H9 (cell line): ENCODE data around the gene CELF4. TPM values are rescaled to one million over a fixed set of nuclear protein-coding genes. Genes with fewer than 3 reads are reported as not detected.

Experiments used
- DNase-seq: peaks from one replicate; pipeline ENCODE4 v3.0.0-alpha.2; 2017
- H2AFZ ChIP-seq: one replicate; pipeline ENCODE4 v1.6.1; 2013; ENCODE audit warnings: mild to moderate bottlenecking, low read length, control low read depth, moderate library complexity
- H2AK5ac ChIP-seq: 2 replicates; pipeline ENCODE4 v1.6.1; 2013; ENCODE audit warnings: low read length, control low read depth, mixed read lengths; ENCODE audit not compliant: insufficient read length
- H2BK120ac ChIP-seq: one replicate; pipeline ENCODE4 v1.6.1; 2013; ENCODE audit warnings: low read depth, mild to moderate bottlenecking, low read length, control low read depth, inconsistent platforms; ENCODE audit not compliant: poor library complexity, severe bottlenecking
- H2BK12ac ChIP-seq: 2 replicates; pipeline ENCODE4 v1.6.1; 2013; ENCODE audit warnings: low read length, control low read depth, mixed read lengths, low read depth; ENCODE audit not compliant: insufficient read length
- H2BK15ac ChIP-seq: 2 replicates; pipeline ENCODE4 v1.6.1; 2013; ENCODE audit warnings: low read depth, low read length, control low read depth
- H2BK20ac ChIP-seq: one replicate; pipeline ENCODE4 v1.6.1; 2013; ENCODE audit warnings: low read depth, mild to moderate bottlenecking, low read length, control low read depth, inconsistent platforms; ENCODE audit not compliant: poor library complexity, severe bottlenecking
- H2BK5ac ChIP-seq: 2 replicates; pipeline ENCODE4 v1.6.1; 2013; ENCODE audit warnings: low read length, control low read depth, mixed read lengths; ENCODE audit not compliant: insufficient read length
- H3K14ac ChIP-seq: 2 replicates; pipeline ENCODE4 v1.6.1; 2013; ENCODE audit warnings: low read length, control low read depth; ENCODE audit not compliant: insufficient read depth
- H3K18ac ChIP-seq: 2 replicates; pipeline ENCODE4 v1.6.1; 2013; ENCODE audit warnings: low read depth, mild to moderate bottlenecking, mixed read lengths, low read length, control low read depth; ENCODE audit not compliant: insufficient read length
- H3K23ac ChIP-seq: 2 replicates; pipeline ENCODE4 v1.6.1; 2013; ENCODE audit warnings: low read length, control low read depth, mixed read lengths, low read depth; ENCODE audit not compliant: insufficient read length
- H3K23me2 ChIP-seq: 2 replicates; pipeline ENCODE4 v1.6.1; 2013; ENCODE audit warnings: low read depth, mild to moderate bottlenecking, mixed read lengths, low read length, control low read depth; ENCODE audit not compliant: insufficient read length, poor library complexity, severe bottlenecking
- H3K27ac ChIP-seq: 2 replicates; pipeline ENCODE4 v1.5.1; 2013; ENCODE audit warnings: low read length, control low read depth, mixed read lengths, low read depth; ENCODE audit not compliant: insufficient read length
- H3K27me3 ChIP-seq: 2 replicates; pipeline ENCODE4 v1.6.1; 2013; ENCODE audit warnings: low read length, control low read depth, inconsistent platforms; ENCODE audit not compliant: insufficient read depth
- H3K4ac ChIP-seq: 2 replicates; pipeline ENCODE4 v1.6.1; 2013; ENCODE audit warnings: low read depth, mild to moderate bottlenecking, control low read depth, inconsistent platforms, low read length, moderate library complexity
- H3K4me1 ChIP-seq: 2 replicates; pipeline ENCODE4 v1.6.1; 2013; ENCODE audit warnings: low read length, control low read depth, inconsistent platforms; ENCODE audit not compliant: insufficient read depth
- H3K4me2 ChIP-seq: 2 replicates; pipeline ENCODE4 v1.6.1; 2013; ENCODE audit warnings: low read length, control low read depth, mixed read lengths; ENCODE audit not compliant: insufficient read length, insufficient read depth
- H3K56ac ChIP-seq: 2 replicates; pipeline ENCODE4 v1.6.1; 2013; ENCODE audit warnings: low read depth, mild to moderate bottlenecking, mixed read lengths, low read length, control low read depth; ENCODE audit not compliant: insufficient read length
- H3K79me1 ChIP-seq: 2 replicates; pipeline ENCODE4 v1.6.1; 2013; ENCODE audit warnings: low read depth, mild to moderate bottlenecking, moderate library complexity, low read length, control low read depth, inconsistent platforms; ENCODE audit not compliant: insufficient read depth, poor library complexity, severe bottlenecking
- H3K79me2 ChIP-seq: 2 replicates; pipeline ENCODE4 v1.6.1; 2013; ENCODE audit warnings: low read length, control low read depth, inconsistent platforms; ENCODE audit not compliant: insufficient read depth
- H3K9ac ChIP-seq: 2 replicates; pipeline ENCODE4 v1.6.1; 2013; ENCODE audit warnings: low read length, control low read depth, mixed read lengths; ENCODE audit not compliant: insufficient read length; ENCODE audit errors: extremely low read depth
- H3K9me3 ChIP-seq: one replicate; pipeline ENCODE4 v1.6.1; 2013; ENCODE audit warnings: low read depth, low read length, inconsistent platforms; ENCODE audit not compliant: control insufficient read depth
- H3T11ph ChIP-seq: one replicate; pipeline ENCODE4 v1.6.1; 2013; ENCODE audit warnings: mild to moderate bottlenecking, low read length, control low read depth, inconsistent platforms
- H4K20me1 ChIP-seq: one replicate; pipeline ENCODE4 v1.6.1; 2013; ENCODE audit not compliant: control insufficient read depth, insufficient read length, insufficient read depth
- H4K5ac ChIP-seq: 2 replicates; pipeline ENCODE4 v1.6.1; 2013; ENCODE audit warnings: low read depth, mild to moderate bottlenecking, mixed read lengths, low read length, control low read depth; ENCODE audit not compliant: insufficient read length
- H4K8ac ChIP-seq: replicated peaks from 2 replicates; pipeline ENCODE4 v1.6.1; 2013; ENCODE audit warnings: low read length, control low read depth, mixed read lengths, low read depth; ENCODE audit not compliant: insufficient read length
- H4K91ac ChIP-seq: 2 replicates; pipeline ENCODE4 v1.6.1; 2013; ENCODE audit warnings: low read depth, mild to moderate bottlenecking, moderate library complexity, mixed read lengths, low read length, control low read depth; ENCODE audit not compliant: insufficient read length
- H3K27ac Mint-ChIP-seq, 3 experiments: 2 replicates in 2 of 3; 3 replicates in 1 of 3; pipeline ENCODE4 v1.8.0; 2020 to 2021; ENCODE audit warnings: mixed read lengths in 3 of 3, mild to moderate bottlenecking in 1 of 3, moderate library complexity in 1 of 3
- H3K27me3 Mint-ChIP-seq: 2 replicates; pipeline ENCODE4 v1.8.0; 2021; ENCODE audit warnings: low read depth, mild to moderate bottlenecking, moderate library complexity, mixed read lengths
- H3K36me3 Mint-ChIP-seq, 3 experiments: 2 replicates in 2 of 3; 3 replicates in 1 of 3; pipeline ENCODE4 v1.8.0; 2020 to 2021; ENCODE audit warnings: low read depth in 3 of 3, mixed read lengths in 3 of 3; ENCODE audit not compliant: insufficient read depth in 1 of 3
- H3K4me1 Mint-ChIP-seq, 2 experiments: 2 replicates each; pipeline ENCODE4 v1.8.0; 2020; ENCODE audit warnings: mixed read lengths in 2 of 2
- H3K4me3 Mint-ChIP-seq, 2 experiments: 2 replicates in 1 of 2; 3 replicates in 1 of 2; pipeline ENCODE4 v1.8.0; 2020 to 2021; ENCODE audit warnings: mild to moderate bottlenecking in 2 of 2, mixed read lengths in 2 of 2, moderate library complexity in 1 of 2
- H3K9me3 Mint-ChIP-seq, 2 experiments: 2 replicates in 1 of 2; 3 replicates in 1 of 2; pipeline ENCODE4 v1.8.0; 2020; ENCODE audit warnings: mild to moderate bottlenecking in 2 of 2, mixed read lengths in 2 of 2, moderate library complexity in 1 of 2
- CTCF ChIP-seq: fragments of 200-600 bp; sonication (generic); conservative IDR thresholded peaks from 3 replicates; pipeline ENCODE4 v1.8.0; 2021; ENCODE audit warnings: antibody characterized with exemption, mild to moderate bottlenecking
- WGBS: extraction: QIAGEN DNeasy Blood & Tissue Kit; methylation state at CpG from one replicate; pipeline ENCODE4 v1.1.7; 2013; ENCODE audit warnings: missing lambda C conversion rate, low lambda C conversion rate, mixed read lengths; ENCODE audit not compliant: insufficient read length; ENCODE audit errors: extremely low coverage; 5-methylcytosine and 5-hydroxymethylcytosine counted together
- total RNA-seq: library from RNA; stranded (reverse); gene quantifications from 2 replicates; pipeline ENCODE4 v1.2.1, GENCODE V29; 2021

CELF4 gene
- total RNA-seq, 1 experiment from 2014 or later = 1.1 TPM

GRCh38 chr18:37547196-37547827, 18.3 kb downstream of the CELF4 start:
- no peak overlapping the region for H4K8ac ChIP-seq
- no peaks in the 10 kb centered on the region for H4K20me1 ChIP-seq
- H3K4ac ChIP-seq = no peak overlapping the region
- Mint-ChIP-seq H3K27ac (no peak overlapping the region), H3K9me3 (no peaks in the 10 kb centered on the region), H3K4me1 (peaks cover 5 to 10% of the 10 kb centered on the region in 2 experiments; a peak in 3 of 4 replicates), H3K4me3 (no peak overlapping the region), H3K36me3 (no peaks in the 10 kb centered on the region), H3K27me3 (peaks cover 18% of the 10 kb centered on the region)
- H3K4me2 ChIP-seq = no peak overlapping the region
- H2BK12ac ChIP-seq = no peak overlapping the region
- H3K23ac ChIP-seq = no peak overlapping the region
- no peak for TF ChIP-seq CTCF
- no peak overlapping the region for H3K27ac ChIP-seq
- no peaks in the 10 kb centered on the region for H3K79me2 ChIP-seq
- H2BK120ac ChIP-seq = no peak overlapping the region
- H4K91ac ChIP-seq = no peak overlapping the region
- no peaks in the 10 kb centered on the region for H3K79me1 ChIP-seq
- no peaks in the 10 kb centered on the region for H3K27me3 ChIP-seq
- H2BK20ac ChIP-seq = no peak overlapping the region
- no CpG with 5 or more reads among the region's 4 CpGs for WGBS
- H3K4me1 ChIP-seq = no peaks in the 10 kb centered on the region
- DNase-seq = no peak
- H4K5ac ChIP-seq = no peak overlapping the region
- H2BK5ac ChIP-seq = no peak overlapping the region
- H3T11ph ChIP-seq = no peak overlapping the region
- no peak overlapping the region for H3K9ac ChIP-seq
- no peak overlapping the region for H3K18ac ChIP-seq
- H3K23me2 ChIP-seq = no peaks in the 10 kb centered on the region
- H3K9me3 ChIP-seq = no peaks in the 10 kb centered on the region
- no peak overlapping the region for H3K56ac ChIP-seq
- no peak overlapping the region for H2AK5ac ChIP-seq
- H2BK15ac ChIP-seq = no peak overlapping the region
- H2AFZ ChIP-seq = no peak overlapping the region
- H3K14ac ChIP-seq = no peak overlapping the region; the same call in 1 of the 2 replicates
